Hepatocyte (in vitro differentiated cells): ENCODE measurements around the gene EIF4E3.

Source experiments
- EZH2 ChIP-seq: fragments of 200-600 bp; sonication (generic); IDR thresholded peaks from 2 replicates; pipeline ENCODE4 v1.6.1; 2016; ENCODE audit warnings: antibody characterized with exemption, mild to moderate bottlenecking, borderline replicate concordance
- EZH2phosphoT487 ChIP-seq: fragments of 200-600 bp; sonication (generic); IDR thresholded peaks from one replicate; pipeline ENCODE4 v1.6.1; 2018; ENCODE audit warnings: antibody characterized with exemption, mild to moderate bottlenecking, low read depth, moderate library complexity; ENCODE audit not compliant: unreplicated experiment, severe bottlenecking
- TF ChIP-seq, protein P1 (sequence below): fragments of 200-600 bp; sonication (generic); IDR thresholded peaks from 2 replicates; pipeline ENCODE4 v1.5.1; 2016; ENCODE audit warnings: antibody characterized with exemption, mild to moderate bottlenecking; ENCODE audit not compliant: poor library complexity

DNA sequence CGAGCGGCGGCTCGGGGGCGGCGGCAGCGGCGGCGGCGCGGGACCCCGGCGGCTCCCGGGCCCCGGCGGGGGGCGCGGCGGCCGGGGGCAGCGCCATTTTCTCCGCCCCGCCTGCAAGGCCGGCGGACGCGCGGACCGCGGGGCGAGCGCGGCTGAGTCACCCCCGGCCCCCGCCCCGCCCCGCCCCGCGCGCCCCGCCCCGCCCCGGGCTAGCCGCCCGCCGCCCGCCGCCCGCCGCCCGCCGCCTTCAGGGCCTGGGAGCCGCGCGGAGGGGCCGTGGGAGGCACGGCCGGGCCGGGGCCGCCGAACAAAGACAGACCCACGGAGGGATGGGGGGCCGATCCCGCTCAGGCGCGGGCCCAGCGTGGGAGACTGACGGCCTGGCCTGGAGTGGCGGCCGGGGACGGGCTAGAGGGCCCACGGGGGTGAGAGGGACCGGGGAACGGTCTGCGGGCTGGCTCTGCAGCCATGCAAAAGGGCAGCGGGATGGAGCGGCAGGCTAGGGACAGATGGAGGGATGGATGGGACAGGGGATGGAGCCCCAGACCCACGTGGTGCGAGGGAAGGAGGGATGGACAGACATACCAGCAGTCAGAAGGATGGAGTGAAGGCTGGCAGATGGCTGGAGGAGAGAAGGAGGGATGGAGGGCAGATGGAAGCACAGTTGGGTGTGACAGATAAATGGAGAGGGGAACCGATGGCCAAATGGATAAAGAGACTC is at the start of gene EIF4E3:
- TF ChIP-seq, protein P1, sequence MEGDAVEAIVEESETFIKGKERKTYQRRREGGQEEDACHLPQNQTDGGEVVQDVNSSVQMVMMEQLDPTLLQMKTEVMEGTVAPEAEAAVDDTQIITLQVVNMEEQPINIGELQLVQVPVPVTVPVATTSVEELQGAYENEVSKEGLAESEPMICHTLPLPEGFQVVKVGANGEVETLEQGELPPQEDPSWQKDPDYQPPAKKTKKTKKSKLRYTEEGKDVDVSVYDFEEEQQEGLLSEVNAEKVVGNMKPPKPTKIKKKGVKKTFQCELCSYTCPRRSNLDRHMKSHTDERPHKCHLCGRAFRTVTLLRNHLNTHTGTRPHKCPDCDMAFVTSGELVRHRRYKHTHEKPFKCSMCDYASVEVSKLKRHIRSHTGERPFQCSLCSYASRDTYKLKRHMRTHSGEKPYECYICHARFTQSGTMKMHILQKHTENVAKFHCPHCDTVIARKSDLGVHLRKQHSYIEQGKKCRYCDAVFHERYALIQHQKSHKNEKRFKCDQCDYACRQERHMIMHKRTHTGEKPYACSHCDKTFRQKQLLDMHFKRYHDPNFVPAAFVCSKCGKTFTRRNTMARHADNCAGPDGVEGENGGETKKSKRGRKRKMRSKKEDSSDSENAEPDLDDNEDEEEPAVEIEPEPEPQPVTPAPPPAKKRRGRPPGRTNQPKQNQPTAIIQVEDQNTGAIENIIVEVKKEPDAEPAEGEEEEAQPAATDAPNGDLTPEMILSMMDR, result no peak
- no peak for TF ChIP-seq EZH2phosphoT487
- no peak for TF ChIP-seq EZH2
